Measurements from ENCODE around the gene ARPIN.
"Not testable (repeated sequence)": the region's sequence is repeated elsewhere in the genome, so short reads cannot be mapped to it uniquely, and the experiment has no call there.

The ARPIN gene

DNA sequence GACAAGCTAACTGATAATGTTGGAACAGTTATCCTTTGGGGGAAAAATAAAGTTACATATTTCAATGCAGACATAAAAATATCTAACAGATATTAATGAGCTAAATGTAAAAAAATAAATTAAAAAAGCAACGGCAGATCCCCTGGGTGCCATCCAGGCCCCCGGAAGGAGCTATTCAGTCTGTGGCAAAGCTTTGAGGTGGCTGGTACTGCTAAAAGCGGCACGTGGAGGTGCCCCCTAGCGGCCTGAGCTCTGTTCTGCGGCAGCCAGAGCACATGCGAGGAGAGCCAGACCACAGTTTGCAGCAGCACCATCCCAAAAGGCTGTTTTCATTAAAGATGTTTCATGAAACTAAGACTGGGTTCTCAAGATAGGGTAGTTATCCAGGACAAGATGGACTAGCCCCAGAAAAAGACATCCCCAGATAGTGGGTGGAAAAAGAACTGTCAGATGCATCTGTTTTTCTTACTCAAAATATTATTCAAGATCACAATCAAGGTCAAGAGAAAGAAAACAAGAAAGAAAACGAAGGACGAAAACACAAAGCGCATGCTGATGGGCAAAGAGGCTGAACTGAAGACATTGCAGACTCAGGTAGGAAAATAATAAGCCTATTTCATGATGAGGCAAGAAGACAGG is 37.7 kb downstream of the ARPIN start:
- ATAC-seq (ENCODE audit: low read depth) (peak; percentile 98), DNase-seq (ENCODE audit: low spot score) (peak; percentile 82)
- H3K27me3 ChIP-seq (ENCODE audit: insufficient read depth, poor library complexity, severe bottlenecking) = no peaks in the 10 kb centered on the region
- H3K4me1 ChIP-seq (ENCODE audit: insufficient read depth, poor library complexity, severe bottlenecking) = no peaks in the 10 kb centered on the region
- no peak overlapping the region for H3K27ac ChIP-seq (ENCODE audit: poor library complexity, severe bottlenecking)
- no peaks in the 10 kb centered on the region for H3K9me3 ChIP-seq (ENCODE audit: severe bottlenecking)
- H3K4me3 ChIP-seq (ENCODE audit: severe bottlenecking) = no peak overlapping the region
- TF ChIP-seq, protein P1, sequence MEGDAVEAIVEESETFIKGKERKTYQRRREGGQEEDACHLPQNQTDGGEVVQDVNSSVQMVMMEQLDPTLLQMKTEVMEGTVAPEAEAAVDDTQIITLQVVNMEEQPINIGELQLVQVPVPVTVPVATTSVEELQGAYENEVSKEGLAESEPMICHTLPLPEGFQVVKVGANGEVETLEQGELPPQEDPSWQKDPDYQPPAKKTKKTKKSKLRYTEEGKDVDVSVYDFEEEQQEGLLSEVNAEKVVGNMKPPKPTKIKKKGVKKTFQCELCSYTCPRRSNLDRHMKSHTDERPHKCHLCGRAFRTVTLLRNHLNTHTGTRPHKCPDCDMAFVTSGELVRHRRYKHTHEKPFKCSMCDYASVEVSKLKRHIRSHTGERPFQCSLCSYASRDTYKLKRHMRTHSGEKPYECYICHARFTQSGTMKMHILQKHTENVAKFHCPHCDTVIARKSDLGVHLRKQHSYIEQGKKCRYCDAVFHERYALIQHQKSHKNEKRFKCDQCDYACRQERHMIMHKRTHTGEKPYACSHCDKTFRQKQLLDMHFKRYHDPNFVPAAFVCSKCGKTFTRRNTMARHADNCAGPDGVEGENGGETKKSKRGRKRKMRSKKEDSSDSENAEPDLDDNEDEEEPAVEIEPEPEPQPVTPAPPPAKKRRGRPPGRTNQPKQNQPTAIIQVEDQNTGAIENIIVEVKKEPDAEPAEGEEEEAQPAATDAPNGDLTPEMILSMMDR (IDR thresholded peaks at IDR 0.05; ENCODE audit: poor library complexity, severe bottlenecking) = peak; percentile 100
- peaks cover 91% of the 10 kb centered on the region for H3K36me3 ChIP-seq (ENCODE audit: low read depth)

DNA sequence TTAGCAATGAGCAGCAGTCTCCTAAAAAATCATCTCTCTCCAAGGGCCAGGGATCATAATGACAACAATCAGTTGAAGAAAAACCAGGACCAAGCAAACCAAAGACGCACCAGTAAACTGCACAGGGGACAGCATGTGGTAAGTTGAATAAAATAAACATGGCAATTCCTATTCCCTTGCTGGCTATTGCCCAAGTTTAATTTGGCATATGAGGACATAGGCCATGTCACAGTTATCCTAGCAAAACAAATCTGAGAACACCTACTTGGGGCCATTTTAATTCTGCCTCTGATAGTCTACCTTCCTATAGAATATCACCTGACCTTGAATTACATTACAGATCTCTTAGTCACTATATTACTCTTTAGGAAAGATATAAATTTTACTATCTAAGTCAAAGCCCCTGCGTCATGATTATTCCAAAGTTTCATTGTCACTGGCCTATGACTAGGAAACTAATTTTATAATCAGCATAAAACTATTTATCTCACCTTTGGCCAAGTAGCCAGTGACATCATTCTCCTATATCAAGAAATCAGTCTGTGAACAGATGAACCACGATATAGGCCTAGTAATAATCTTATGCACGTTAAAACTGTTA is 42.0 kb downstream of the ARPIN start:
- no peak for ATAC-seq (ENCODE audit: low read depth)
- TF ChIP-seq, protein P1 (IDR thresholded peaks at IDR 0.05; ENCODE audit: poor library complexity, severe bottlenecking) = no peak
- H3K9me3 ChIP-seq (ENCODE audit: severe bottlenecking) = no peaks in the 10 kb centered on the region
- H3K4me3 ChIP-seq (ENCODE audit: severe bottlenecking) = no peak overlapping the region
- no peaks in the 10 kb centered on the region for H3K27me3 ChIP-seq (ENCODE audit: insufficient read depth, poor library complexity, severe bottlenecking)
- no peak overlapping the region for H3K27ac ChIP-seq (ENCODE audit: poor library complexity, severe bottlenecking)
- no peak for DNase-seq (ENCODE audit: low spot score)
- H3K4me1 ChIP-seq (ENCODE audit: insufficient read depth, poor library complexity, severe bottlenecking) = no peaks in the 10 kb centered on the region
- H3K36me3 ChIP-seq (ENCODE audit: low read depth) = peaks cover 58% of the 10 kb centered on the region

DNA sequence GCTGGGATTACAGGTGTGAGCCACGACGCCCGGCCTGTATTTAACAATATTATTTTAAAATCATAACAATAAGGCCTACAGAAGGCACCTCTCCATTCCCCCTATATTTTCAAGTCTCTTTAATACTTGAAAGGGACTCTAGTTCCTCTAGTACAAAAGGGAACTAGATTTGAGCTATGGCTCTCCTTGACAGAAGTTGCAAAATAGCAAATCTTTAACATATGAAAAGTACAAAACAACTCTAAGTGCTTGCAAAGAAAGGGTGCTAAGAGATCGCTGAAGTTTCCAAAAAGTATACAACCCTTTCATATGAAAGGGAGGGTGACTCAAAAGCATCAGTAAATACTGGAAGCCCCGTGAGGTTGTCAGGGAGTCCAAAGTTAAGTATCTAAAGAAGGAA is 42.7 kb downstream of the ARPIN start:
- DNase-seq (ENCODE audit: low spot score) (no peak), ATAC-seq (ENCODE audit: low read depth) (no peak)
- Histone ChIP-seq H3K27me3 (ENCODE audit: insufficient read depth, poor library complexity, severe bottlenecking) (no peaks in the 10 kb centered on the region), H3K9me3 (ENCODE audit: severe bottlenecking) (no peaks in the 10 kb centered on the region), H3K4me1 (ENCODE audit: insufficient read depth, poor library complexity, severe bottlenecking) (no peaks in the 10 kb centered on the region), H3K27ac (ENCODE audit: poor library complexity, severe bottlenecking) (no peak overlapping the region), H3K4me3 (ENCODE audit: severe bottlenecking) (no peak overlapping the region), H3K36me3 (ENCODE audit: low read depth) (peaks cover 58% of the 10 kb centered on the region)
- TF ChIP-seq, protein P1 (IDR thresholded peaks at IDR 0.05; ENCODE audit: poor library complexity, severe bottlenecking) = no peak

DNA sequence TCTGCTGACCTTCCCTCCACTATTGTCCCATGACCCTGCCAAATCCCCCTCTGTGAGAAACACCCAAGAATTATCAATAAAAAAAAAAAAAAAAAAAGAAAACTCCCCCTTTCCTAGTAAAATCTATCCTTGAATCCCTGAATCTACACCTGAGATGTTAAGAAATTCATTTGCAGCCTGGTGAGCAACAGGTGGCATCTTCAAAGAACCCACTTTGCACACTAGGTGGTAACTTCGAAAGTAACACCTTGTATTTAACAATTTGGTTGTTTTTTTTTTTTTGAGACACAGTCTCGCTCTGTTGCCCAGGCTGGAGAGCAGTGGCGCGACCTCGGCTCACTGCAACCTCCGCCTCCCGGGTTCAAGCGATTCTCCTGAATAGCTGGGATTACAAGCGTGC is 43.3 kb downstream of the ARPIN start:
- H3K4me3 ChIP-seq (ENCODE audit: severe bottlenecking); ATAC-seq (ENCODE audit: low read depth); DNase-seq (ENCODE audit: low spot score); H3K27me3 ChIP-seq (ENCODE audit: insufficient read depth, poor library complexity, severe bottlenecking); H3K9me3 ChIP-seq (ENCODE audit: severe bottlenecking); H3K4me1 ChIP-seq (ENCODE audit: insufficient read depth, poor library complexity, severe bottlenecking); H3K27ac ChIP-seq (ENCODE audit: poor library complexity, severe bottlenecking): not testable (repeated sequence)
- H3K36me3 ChIP-seq (ENCODE audit: low read depth) = peaks cover 58% of the 10 kb centered on the region

DNA sequence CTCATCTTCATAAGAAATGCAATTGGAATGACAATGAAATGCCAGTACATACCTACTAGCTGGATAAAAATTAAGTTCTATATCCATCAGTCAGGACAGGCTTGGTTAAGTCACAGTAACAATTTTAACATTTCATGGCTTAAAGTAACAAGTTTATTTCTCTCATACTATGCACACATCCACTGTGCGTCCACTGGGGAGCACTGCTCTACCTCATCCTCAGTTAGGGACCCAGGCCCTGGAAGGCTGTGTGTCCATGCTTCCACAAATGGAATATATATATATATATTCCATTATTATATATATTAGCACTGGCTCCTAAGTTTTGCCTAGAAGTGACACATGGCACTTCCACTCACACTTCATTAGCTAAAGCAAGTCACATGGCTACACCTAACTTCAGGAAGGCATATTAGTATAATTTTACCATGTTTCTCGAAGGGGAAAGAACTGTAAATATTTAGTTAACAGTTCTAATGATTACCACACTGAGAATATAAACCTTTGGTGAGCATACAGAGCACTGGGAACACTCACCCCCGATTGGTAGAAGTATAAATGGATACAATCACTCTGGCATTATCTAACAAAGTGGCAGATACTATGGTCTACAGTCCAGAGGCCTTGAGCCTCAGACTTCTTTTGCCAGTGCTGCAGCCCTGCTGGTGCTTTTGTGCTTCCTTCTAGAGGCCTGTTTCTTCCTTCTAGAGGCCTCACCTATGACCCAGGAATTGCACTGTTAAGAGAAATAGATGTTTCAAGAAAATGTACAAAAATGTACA is 47.6 kb downstream of the ARPIN start:
- DNase-seq (ENCODE audit: low spot score) (no peak), ATAC-seq (ENCODE audit: low read depth) (peak; percentile 26; the same call in 1 of the 3 replicates)
- H3K36me3 ChIP-seq (ENCODE audit: low read depth) = peaks cover 64% of the 10 kb centered on the region

More for the DNA sequence above, 47.6 kb downstream of the ARPIN start:
- no peaks in the 10 kb centered on the region for H3K27me3 ChIP-seq (ENCODE audit: insufficient read depth, poor library complexity, severe bottlenecking)
- TF ChIP-seq, protein P1 (IDR thresholded peaks at IDR 0.05; ENCODE audit: poor library complexity, severe bottlenecking) = no peak
- no peaks in the 10 kb centered on the region for H3K4me1 ChIP-seq (ENCODE audit: insufficient read depth, poor library complexity, severe bottlenecking)
- H3K9me3 ChIP-seq (ENCODE audit: severe bottlenecking) = no peaks in the 10 kb centered on the region
- no peak overlapping the region for H3K4me3 ChIP-seq (ENCODE audit: severe bottlenecking)
- H3K27ac ChIP-seq (ENCODE audit: poor library complexity, severe bottlenecking) = no peak overlapping the region

All from RWPE2 (cell line).